NOMO-1 (cell line): ENCODE measurements around the gene THOC6.

ENCODE experiments used
- DNase-seq, 2 experiments: peaks; one replicate each; lab custom pipeline; 2025; ENCODE audit not compliant: unreplicated experiment in 2 of 2; lab: John Stamatoyannopoulos, UW

THOC6 gene

GRCh38 chr16:2991566-2992261 is 32.1 kb upstream of the THOC6 start:
- no peak for DNase-seq

DNA sequence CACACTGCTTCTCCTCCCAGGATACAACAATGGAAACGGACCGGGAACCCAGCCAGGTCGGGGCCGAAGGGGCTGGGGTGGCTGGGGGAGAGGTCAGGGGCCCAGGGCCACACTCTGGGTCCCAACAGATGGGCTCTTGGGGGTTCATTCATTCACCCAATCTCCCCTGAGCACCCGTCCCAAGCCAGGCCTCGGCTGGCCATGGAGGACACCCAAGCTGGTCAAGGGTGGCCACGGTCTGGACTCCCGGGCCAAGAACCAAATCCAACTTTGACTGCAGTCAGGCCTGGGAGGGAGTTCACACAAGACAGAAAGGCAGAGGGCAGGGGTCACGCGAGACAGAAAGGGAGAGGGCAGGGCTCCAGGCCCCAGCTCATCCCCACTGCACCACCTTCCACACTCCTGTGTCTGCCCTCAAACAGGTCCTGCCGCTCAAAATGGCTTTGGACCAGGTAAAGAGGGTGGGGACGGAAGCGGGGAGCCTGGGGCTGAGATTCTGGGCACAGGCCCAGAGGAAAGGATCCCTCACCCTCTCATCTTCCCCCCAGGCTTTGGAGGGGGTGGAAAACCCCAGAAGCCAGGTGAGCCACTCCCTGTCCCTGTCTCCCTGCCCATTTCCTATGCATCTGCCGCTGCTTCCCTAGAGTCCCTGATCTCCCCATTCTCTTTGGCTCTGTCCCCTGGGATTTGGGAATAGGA is 31.3 kb upstream of the THOC6 start:
- DNase-seq, result no peak

DNA sequence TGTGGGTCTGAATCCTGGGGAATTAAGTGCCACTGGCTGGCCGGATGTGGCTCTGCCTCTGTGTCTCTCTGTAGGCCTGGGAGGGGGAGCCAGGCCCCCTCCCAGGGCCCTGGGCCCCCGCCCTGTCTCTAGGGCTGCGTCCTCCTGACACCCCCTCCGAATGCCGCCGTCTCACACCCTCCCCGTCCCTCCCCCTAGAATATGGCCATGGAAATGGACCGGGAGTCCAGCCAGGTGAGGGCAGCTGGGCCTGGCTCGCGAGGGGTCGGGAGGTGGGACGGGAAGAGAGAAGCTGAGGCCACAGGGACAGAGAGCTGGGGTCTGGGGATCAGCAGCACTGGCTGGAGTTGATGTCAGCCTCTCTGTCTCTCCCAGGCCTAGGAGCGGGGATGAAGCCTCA is 27.5 kb upstream of the THOC6 start:
- DNase-seq, result no peak

DNA sequence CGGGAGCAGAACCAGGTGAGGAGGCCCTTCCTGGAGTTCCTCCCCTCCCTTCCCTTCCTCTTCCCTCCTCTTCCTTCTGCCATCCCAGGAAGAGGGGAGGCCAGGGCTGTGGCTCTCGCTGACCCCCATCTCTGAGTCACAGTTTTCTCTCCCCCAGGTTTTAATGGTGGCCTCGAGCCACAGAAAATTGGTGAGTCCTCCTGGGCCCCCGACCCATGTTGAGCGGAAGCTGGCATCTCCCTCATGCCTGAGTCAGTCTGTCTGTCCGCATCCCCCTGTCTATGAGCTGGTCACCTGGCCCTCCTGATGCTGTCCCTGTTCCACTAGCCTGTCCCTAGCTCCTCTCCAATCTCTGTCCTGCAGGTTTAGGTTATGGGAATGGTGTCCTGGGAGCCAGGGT is 23.9 kb upstream of the THOC6 start:
- DNase-seq, result no peak

DNA sequence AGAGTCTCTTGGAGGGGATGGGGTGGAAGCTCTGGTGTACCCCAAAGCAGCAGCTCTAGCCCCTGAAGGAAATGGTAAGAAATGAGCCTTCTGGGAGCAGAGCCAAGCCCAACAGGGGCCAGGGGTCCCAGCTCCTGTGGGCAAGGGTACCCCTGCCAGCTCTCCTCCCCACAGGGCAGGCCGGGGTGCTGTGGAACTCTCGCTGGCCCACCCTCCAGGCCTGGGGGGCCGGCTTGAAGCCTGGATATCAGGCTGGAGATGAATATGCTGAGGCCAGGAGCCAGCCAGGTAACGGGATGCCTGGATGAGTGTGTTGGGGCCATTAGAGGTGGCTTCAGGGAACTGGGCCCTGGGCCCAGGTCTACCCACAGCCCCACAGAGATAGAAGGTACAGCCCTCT is 23.3 kb upstream of the THOC6 start:
- no peak for DNase-seq

GRCh38 chr16:3001316-3001715 is 22.5 kb upstream of the THOC6 start:
- DNase-seq, result no peak

DNA sequence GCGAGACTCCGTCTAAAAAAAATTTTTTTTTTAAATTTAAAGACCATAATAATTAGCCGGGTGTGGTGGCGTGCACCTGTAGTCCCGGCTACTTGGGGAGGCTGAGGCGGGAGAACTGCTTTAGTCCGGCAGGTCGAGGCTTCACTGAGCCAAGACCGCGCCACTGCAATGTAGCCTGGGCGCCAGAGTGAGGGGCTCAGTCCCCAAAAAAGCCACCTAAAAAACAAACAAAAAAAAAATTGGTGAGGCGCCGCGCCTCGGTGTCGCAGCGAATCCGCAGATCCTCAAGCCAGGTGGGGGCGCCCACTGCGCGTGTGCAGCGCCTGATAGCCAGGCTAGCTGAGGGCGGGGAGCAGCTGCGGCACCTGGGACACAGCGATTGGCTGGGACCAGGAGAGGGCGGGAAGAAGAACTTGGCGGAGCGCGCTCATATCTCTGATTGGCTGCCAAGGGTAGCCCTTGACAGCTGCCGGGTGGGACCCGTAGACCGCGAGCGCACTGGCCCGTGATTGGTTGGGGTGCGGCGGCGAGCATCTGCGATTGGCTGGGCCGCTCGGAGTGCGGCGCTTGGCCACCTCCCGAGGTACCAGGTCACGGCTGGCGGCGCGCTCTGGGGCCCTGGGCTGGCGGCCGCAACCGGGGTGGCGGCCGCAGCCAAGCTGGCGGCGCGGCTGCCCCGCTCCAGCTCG is 20.1 kb upstream of the THOC6 start:
- DNase-seq, result peak; percentile 99

- no peak for DNase-seq
Measured at GRCh38 chr16:3004319-3004718, 19.5 kb upstream of the THOC6 start.

GRCh38 chr16:3004781-3005284 is 19.0 kb upstream of the THOC6 start:
- DNase-seq, result peak; percentile 25 to 26

GRCh38 chr16:3007059-3007956 is 16.5 kb upstream of the THOC6 start:
- DNase-seq, result peak; percentile 57 to 62

DNA sequence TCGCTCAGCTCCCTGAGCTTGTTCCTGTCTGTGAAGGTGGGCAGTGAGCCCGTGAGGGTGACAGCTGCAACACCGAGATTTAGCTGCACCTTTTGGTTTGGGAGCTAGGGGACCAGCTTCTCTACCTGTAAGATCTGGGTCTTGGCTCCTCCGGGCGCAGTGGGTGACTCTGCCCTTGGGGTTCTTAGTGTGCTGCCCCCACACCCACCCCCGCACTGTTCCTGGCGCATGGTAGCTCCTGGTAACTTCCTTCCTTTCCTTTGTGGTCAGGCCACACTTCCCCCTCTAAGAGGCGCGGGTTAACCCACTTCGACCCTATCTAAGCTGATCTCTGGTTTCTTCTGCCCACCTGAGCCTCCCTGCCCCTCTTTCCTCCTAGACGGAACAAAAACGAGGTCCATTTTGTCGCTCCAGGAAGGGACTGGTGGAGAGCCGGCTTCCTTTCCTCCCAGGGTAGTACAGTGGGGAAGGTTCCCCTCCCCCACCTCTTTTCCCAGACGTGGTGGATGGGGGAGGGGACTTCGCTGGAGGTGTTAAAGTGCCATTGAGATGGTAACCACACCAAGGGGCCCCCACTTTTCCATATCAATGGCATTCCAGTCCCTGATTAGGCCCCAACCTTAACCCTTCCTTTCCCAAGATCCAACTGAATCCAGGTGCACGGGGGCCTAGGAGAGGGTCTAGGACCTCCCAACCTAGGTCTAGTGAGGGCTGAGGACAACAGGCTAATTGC is 15.7 kb upstream of the THOC6 start:
- peak; percentile 35 to 80 for DNase-seq

- no peak for DNase-seq
Measured at GRCh38 chr16:3008690-3009037, 15.2 kb upstream of the THOC6 start.

DNA sequence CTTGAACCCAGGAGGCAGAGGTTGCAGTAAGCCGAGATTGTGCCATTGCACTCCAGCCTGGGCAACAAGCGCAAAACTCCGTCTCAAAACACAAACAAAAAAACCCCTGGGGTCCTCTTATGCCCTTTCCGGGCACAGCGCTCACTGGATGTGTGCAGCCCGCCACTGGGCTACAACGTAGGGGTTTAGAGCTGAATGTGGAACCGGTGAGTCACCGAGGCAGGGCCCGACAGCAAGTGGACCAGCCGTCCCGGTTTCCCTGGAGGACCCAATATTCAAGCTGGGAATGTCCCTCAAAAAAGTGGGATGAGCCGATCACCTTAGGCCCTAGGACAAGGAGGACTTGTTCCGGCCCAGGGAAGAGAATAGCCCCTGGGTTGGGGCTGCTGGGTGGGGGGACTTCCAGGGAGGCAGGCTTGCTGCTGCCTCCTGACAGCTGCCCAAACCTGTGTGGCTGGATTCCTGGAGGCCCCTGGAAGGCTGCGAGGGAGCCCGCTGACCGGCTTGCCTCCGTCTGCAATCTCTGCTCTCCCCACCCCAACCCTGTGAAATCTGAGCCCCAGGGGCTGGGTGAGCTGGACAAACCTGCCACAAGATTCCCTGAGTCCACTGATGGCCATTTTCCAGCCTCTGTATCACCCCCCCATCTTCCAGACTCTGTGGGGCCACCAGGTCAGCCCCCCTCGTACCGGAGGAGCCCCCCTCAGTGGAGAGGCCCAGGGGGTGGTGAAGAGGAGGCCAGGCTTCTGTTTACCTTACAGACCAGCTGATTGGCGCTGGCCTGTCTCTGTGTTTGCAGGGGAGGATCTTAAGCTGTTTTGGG is 14.1 kb upstream of the THOC6 start:
- no peak for DNase-seq

DNA sequence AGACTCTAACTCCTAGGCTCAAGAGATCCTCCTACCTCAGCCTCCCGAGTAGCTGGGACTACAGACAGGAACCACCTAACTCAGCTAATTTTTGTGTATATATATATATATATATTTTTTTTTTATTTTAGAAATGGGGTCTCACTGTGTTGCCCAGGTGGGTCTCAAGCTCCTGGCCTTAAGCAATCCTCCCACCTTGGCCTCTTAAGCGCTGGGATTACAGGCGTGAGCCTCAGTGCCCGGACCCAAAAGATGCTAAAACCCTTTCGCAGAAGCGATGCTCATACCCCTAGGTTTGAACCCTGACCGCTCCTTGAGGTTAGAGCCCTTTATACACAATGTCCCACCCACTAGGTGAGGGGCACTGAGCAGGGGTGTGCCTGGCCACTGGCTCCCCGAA is 13.3 kb upstream of the THOC6 start:
- DNase-seq, result no peak

- DNase-seq, result no peak
Measured at GRCh38 chr16:3012246-3012645, 11.6 kb upstream of the THOC6 start.

DNA sequence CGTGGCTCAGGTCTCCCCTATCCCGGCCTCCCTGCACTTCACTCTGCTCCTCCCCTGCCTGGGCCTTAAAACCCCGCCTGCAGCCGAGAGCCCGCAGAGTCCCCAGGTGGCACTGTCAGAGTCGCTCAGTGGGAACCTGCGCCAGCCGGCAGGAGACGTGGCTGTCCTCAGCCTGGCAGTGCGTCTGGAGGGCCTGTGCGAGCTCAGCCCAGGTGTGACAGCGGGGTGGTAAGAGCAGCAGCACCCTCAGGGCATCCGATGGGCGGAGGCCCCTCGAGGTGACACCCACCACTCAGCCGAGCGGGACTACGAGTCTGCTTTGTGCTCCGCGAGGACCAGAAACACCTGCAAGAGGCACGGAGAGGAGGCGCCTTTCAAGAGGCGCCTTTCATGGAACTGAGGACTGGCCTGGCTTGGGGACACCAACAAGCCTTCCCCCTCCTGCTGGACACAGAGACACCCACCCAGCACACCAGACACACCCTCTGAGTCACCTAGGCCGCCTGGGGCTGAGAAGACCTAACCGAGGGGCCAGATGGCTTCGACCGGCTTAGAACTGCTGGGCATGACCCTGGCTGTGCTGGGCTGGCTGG is 10.9 kb upstream of the THOC6 start, which contains the start of gene CLDN9:
TSS of gene CLDN9 (plus strand) at position 96 of the 593 bp plus-strand sequence. CDS start at position 536, 440 bp downstream.
- DNase-seq, result no peak

- no peak for DNase-seq
Measured at GRCh38 chr16:3013491-3013951, 10.3 kb upstream of the THOC6 start.

DNA sequence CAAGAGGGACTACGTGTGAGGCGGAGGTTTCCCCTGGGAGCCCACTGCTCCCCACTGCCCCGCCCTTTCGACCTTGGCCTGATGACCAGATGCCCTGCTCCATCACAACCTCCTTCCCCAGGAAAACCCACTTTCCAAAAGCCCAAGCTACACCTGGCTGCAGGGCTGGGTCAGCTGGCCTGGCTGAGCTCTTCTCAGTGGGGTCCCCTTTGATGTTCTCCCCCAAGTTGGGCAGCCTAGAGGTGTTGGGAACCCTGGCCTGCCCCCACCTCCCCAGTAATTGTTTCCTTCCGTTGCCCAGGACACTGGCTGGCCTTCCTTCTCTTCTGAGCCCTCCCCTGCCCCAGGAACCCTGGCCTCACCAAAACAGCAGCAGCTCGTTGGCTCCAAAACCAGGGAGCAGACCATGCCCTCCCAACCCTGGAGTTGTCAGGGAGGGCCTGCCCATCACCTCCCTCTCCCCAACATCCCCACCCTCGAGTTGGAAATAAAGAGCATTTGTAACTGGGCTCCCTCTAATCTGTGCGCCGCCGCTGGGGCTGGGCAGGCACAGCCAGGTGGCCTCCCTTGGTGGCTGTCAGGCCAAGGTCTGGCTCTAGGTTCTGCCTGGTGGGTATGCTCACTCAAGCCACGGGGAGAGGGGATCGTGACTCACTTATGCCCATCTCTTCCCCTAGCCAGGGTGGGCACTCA is 9.7 kb upstream of the THOC6 start:
- DNase-seq, result no peak
